K562 (cell line): ENCODE data around the gene CCL5. TPM values are rescaled to one million over a fixed set of nuclear protein-coding genes. Genes with fewer than 3 reads are reported as not detected.

ENCODE experiments used
- ATAC-seq: fragments of 200-7000 bp; cut with Tn5 transposase; 3 replicates; pipeline ENCODE4 v1.9.1; 2020; ENCODE audit warnings: moderate library complexity
- BruUV-seq: library from RNA; stranded (reverse); fragments of 400-500 nt; replicated peaks from 2 replicates; lab custom pipeline; 2021; lab: Mats Ljungman, UMichigan
- CTCF ChIA-PET: fragments of 300-600 bp; formaldehyde crosslinking; extraction: SDS; loops from one replicate; lab custom pipeline; 2021; ENCODE audit warnings: low intra/inter-chr PET ratio; lab: Yijun Ruan, JAX
- POLR2A ChIA-PET: fragments of 300-600, 350-650 bp; sonication (Branson Sonifier 250); formaldehyde crosslinking; extraction: SDS; loops from one replicate; lab custom pipeline; 2021; ENCODE audit warnings: antibody characterized with exemption, inconsistent platforms; lab: Yijun Ruan, JAX
- DNase-seq, 4 experiments: peaks; one replicate each; pipeline versions ENCODE4 v3.0.0 to v3.0.0-alpha.2; 2011 to 2018; ENCODE audit warnings: low spot score in 3 of 4, mixed read lengths in 3 of 4; ENCODE audit errors: extremely low read depth in 1 of 4
- FAIRE-seq: peaks from 2 replicates; lab custom pipeline; 2011; peaks lifted over from hg19 to GRCh38; lab: Jason Lieb, UNC
- H2AFZ ChIP-seq: 2 replicates; pipeline ENCODE4 v1.6.0; 2011; ENCODE audit warnings: low read depth, low read length, control low read depth, inconsistent platforms
- H3K27ac ChIP-seq: fragments of 200-600 bp; 3 replicates; pipeline ENCODE4 v1.8.0; 2011; ENCODE audit warnings: low read depth, mild to moderate bottlenecking, control low read depth, inconsistent platforms, low read length, moderate library complexity, mixed read lengths; ENCODE audit errors: extremely low read depth
- H3K27me3 ChIP-seq, 2 experiments: fragments of 300-600 bp in 1 of 2; 2 replicates in 1 of 2; 3 replicates in 1 of 2; pipeline versions ENCODE4 v1.6.0 to v1.8.0; 2011; ENCODE audit warnings: inconsistent platforms in 2 of 2, low read length in 2 of 2, mild to moderate bottlenecking in 1 of 2, mixed read lengths in 1 of 2, moderate library complexity in 1 of 2; ENCODE audit not compliant: control insufficient read depth in 2 of 2, insufficient read depth in 2 of 2
- H3K36me3 ChIP-seq: fragments of 300-600 bp; 3 replicates; pipeline ENCODE4 v1.8.0; 2011; ENCODE audit warnings: mild to moderate bottlenecking, low read length, inconsistent platforms; ENCODE audit not compliant: control insufficient read depth, insufficient read depth
- H3K4me1 ChIP-seq, 2 experiments: fragments of 200-600 bp in 1 of 2; replicated peaks in 1 of 2; 2 replicates in 1 of 2; 3 replicates in 1 of 2; pipeline versions ENCODE4 v1.5.1 to v1.8.0; 2011; ENCODE audit warnings: inconsistent platforms in 2 of 2, low read length in 2 of 2, mild to moderate bottlenecking in 1 of 2, mixed read lengths in 1 of 2, moderate library complexity in 1 of 2; ENCODE audit not compliant: control insufficient read depth in 2 of 2, insufficient read depth in 2 of 2
- H3K4me2 ChIP-seq: 2 replicates; pipeline ENCODE4 v1.6.1; 2011; ENCODE audit warnings: low read length, control low read depth, inconsistent platforms, mixed read lengths; ENCODE audit not compliant: insufficient read depth
- H3K4me3 ChIP-seq: fragments of 200-600 bp; sonication (generic), shearing (Covaris generic); 2 replicates; pipeline ENCODE4 v1.5.1; 2016; ENCODE audit warnings: control low read depth, inconsistent platforms
- H3K79me2 ChIP-seq: fragments of 200-600 bp; 3 replicates; pipeline ENCODE4 v1.8.0; 2011; ENCODE audit warnings: low read length, inconsistent platforms; ENCODE audit not compliant: control insufficient read depth, insufficient read depth
- H3K9ac ChIP-seq, 2 experiments: 2 replicates each; pipeline versions ENCODE4 v1.6.0 to v1.6.1; 2011; ENCODE audit warnings: low read depth in 2 of 2, low read length in 2 of 2, control low read depth in 1 of 2, inconsistent platforms in 1 of 2, mild to moderate bottlenecking in 1 of 2, mixed read lengths in 1 of 2; ENCODE audit not compliant: insufficient read depth in 1 of 2
- H3K9me1 ChIP-seq: one replicate; pipeline ENCODE4 v1.6.0; 2011; ENCODE audit warnings: inconsistent platforms, mild to moderate bottlenecking, low read length, moderate library complexity; ENCODE audit not compliant: control insufficient read depth, insufficient read depth
- H3K9me3 ChIP-seq: replicated peaks from 2 replicates; pipeline ENCODE4 v1.5.1; 2011; ENCODE audit warnings: low read depth, low read length, inconsistent platforms; ENCODE audit not compliant: control insufficient read depth, insufficient read depth
- H4K20me1 ChIP-seq: replicated peaks from 2 replicates; pipeline ENCODE4 v1.6.1; 2011; ENCODE audit warnings: low read length, inconsistent platforms, mixed read lengths; ENCODE audit not compliant: control insufficient read depth, insufficient read depth
- CBFA2T3 ChIP-seq: fragments of 450-650 bp; IDR thresholded peaks from 2 replicates; pipeline ENCODE4 v1.6.1; 2017
- CGGBP1 ChIP-seq: fragments of 250-450 bp; sonication (Bioruptor Pico); IDR thresholded peaks from 2 replicates; pipeline ENCODE4 v1.9.0; 2021; ENCODE audit warnings: mild to moderate bottlenecking
- HEY1 ChIP-seq: fragments of 250-450 bp; sonication (Bioruptor Pico); IDR thresholded peaks from 2 replicates; pipeline ENCODE4 v1.5.0; 2020; ENCODE audit warnings: mild to moderate bottlenecking, moderate library complexity, borderline replicate concordance
- IRF2 ChIP-seq: sonication (generic); formaldehyde crosslinking; IDR thresholded peaks from 2 replicates; pipeline ENCODE4 v1.8.1; 2022; ENCODE audit warnings: mild to moderate bottlenecking, missing genetic modification reagents
- NFIX ChIP-seq: fragments of 250-450 bp; sonication (Bioruptor Pico); IDR thresholded peaks from 2 replicates; pipeline ENCODE4 v1.4.0; 2020; ENCODE audit warnings: low read depth, mild to moderate bottlenecking, moderate library complexity
- NR2C2 ChIP-seq, 2 experiments: fragments of 200-800 bp in 1 of 2; sonication (Bioruptor generic) in 1 of 2; sonication (generic) in 1 of 2; formaldehyde crosslinking in 1 of 2; IDR thresholded peaks; 2 replicates each; pipeline versions ENCODE4 v1.6.1 to v1.8.0; 2016 to 2022; ENCODE audit warnings: mild to moderate bottlenecking in 1 of 2, missing compliant biosample characterization in 1 of 2, missing genetic modification characterization in 1 of 2, missing genetic modification reagents in 1 of 2
- ZNF134 ChIP-seq: fragments of 250-450 bp; sonication (Bioruptor Pico); conservative IDR thresholded peaks from 2 replicates; pipeline ENCODE4 v1.4.0; 2020
- ZNF699 ChIP-seq: fragments of 250-450 bp; sonication (Bioruptor Pico); IDR thresholded peaks from 2 replicates; pipeline ENCODE4 v1.8.0; 2021; ENCODE audit warnings: mild to moderate bottlenecking, moderate library complexity; ENCODE audit not compliant: insufficient replicate concordance
- ZNF764 ChIP-seq: fragments of 250-450 bp; sonication (Bioruptor Pico); IDR thresholded peaks from 2 replicates; pipeline ENCODE4 v1.4.0; 2020; ENCODE audit warnings: low read depth, mild to moderate bottlenecking, moderate library complexity
- ZNF778 ChIP-seq: fragments of 450-650 bp; formaldehyde crosslinking; IDR thresholded peaks from 2 replicates; pipeline ENCODE4 v1.4.0; 2020; ENCODE audit warnings: mild to moderate bottlenecking, moderate library complexity
- WGBS: fragments of 100-300 bp; shearing (Covaris generic); methylation state at CpG from one replicate; pipeline ENCODE4 v1.1.6; 2016; ENCODE audit warnings: low coverage, mixed read lengths; ENCODE audit not compliant: insufficient coverage; ENCODE audit errors: missing lambda C conversion rate; 5-methylcytosine and 5-hydroxymethylcytosine counted together
- in situ Hi-C: fragments of 300-500 bp; cut with MboI; formaldehyde crosslinking; loops from 4 replicates; pipeline ENCODE4 v1.15.0; 2018; ENCODE audit warnings: inconsistent platforms, mixed read lengths
- intact Hi-C: fragments of 100-400 bp; cut with micrococcal nuclease; formaldehyde crosslinking; loops from 2 replicates; pipeline ENCODE4 v1.14.2; 2022
- polyA plus RNA-seq, 8 experiments: library from polyadenylated mRNA; depleted of rRNA in 4 of 8; stranded (reverse) in 5 of 8; unstranded in 3 of 8; fragments of >200 nt; fragmentation: Nextera tagmentation in 2 of 8; fragmentation: Illumina TruSeq in 1 of 8; extraction: Ambion mirVana in 2 of 8; extraction: Trizol in 1 of 8; gene quantifications; 2 replicates each; pipeline versions ENCODE4 v1.2.1 to v1.2.3, GENCODE V29; 2011 to 2014; ENCODE audit warnings: inconsistent platforms in 1 of 8, missing spikeins in 1 of 8
- total RNA-seq, 7 experiments: library from RNA; depleted of rRNA in 6 of 7; stranded (reverse); fragments of >200 nt in 6 of 7; fragmentation: Illumina TruSeq in 2 of 7; extraction: Trizol in 2 of 7; gene quantifications; 2 replicates each; pipeline versions ENCODE4 v1.2.1 to v1.2.3, GENCODE V29; 2011 to 2021; ENCODE audit warnings: low replicate concordance in 1 of 7
- TF ChIP-seq, protein P1 (sequence below): fragments of 250-450 bp; sonication (Bioruptor Pico); IDR thresholded peaks from 2 replicates; pipeline ENCODE4 v1.8.0; 2022; ENCODE audit warnings: moderate library complexity, mild to moderate bottlenecking, inconsistent platforms
- TF ChIP-seq, protein P2 (sequence below): fragments of 250-450 bp; sonication (Bioruptor Pico); IDR thresholded peaks from 2 replicates; pipeline ENCODE4 v1.6.1; 2021; ENCODE audit warnings: mild to moderate bottlenecking

The CCL5 gene
- total and polyA plus RNA-seq, 9 of the 15 experiments (the other 6 are each of a cell fraction or from before 2014, with no cell fraction given): 0.18 to 0.59 (median 0.45) TPM; not detected in 1

GRCh38 chr17:35894206-35894605, 14.0 kb upstream of the CCL5 start:
- Histone ChIP-seq H3K27me3 (no peaks in the 10 kb centered on the region), H4K20me1 (no peaks in the 10 kb centered on the region), H3K9me3 (no peaks in the 10 kb centered on the region), H3K4me1 (peaks cover 0 to 25% of the 10 kb centered on the region in 2 experiments; a peak in 3 of 5 replicates), H2AFZ (no peak overlapping the region), H3K9ac (no peak overlapping the region), H3K36me3 (no peaks in the 10 kb centered on the region), H3K4me2 (no peak overlapping the region), H3K4me3 (no peak overlapping the region), H3K27ac (no peak overlapping the region), H3K9me1 (no peaks in the 10 kb centered on the region), H3K79me2 (no peaks in the 10 kb centered on the region)
- in situ Hi-C loops (no loop called here), intact Hi-C loops (no loop called here)
- TF ChIP-seq, protein P1, sequence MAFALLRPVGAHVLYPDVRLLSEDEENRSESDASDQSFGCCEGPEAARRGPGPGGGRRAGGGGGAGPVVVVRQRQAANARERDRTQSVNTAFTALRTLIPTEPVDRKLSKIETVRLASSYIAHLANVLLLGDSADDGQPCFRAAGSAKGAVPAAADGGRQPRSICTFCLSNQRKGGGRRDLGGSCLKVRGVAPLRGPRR: no peak
- no peak for TF ChIP-seq ZNF778 (CRISPR knock-in tag)
- TF ChIP-seq, protein P2, sequence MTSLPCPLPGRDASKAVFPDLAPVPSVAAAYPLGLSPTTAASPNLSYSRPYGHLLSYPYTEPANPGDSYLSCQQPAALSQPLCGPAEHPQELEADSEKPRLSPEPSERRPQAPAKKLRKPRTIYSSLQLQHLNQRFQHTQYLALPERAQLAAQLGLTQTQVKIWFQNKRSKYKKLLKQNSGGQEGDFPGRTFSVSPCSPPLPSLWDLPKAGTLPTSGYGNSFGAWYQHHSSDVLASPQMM (CRISPR knock-in tag): no peak
- no TSS peak for BruUV-seq
- DNase-seq (no peak), FAIRE-seq (no peak), ATAC-seq (no peak)
- ChIA-PET CTCF (no interaction called here), POLR2A (interaction anchor here (0.8 to 1.2 kb wide), 3 partner anchors 9 to 47 kb away, joined by 3 to 4 read pairs (median 3); no protein-coding TSS in a partner anchor)
- WGBS: 69% methylated on average over 7 of the region's 7 CpGs

DNA sequence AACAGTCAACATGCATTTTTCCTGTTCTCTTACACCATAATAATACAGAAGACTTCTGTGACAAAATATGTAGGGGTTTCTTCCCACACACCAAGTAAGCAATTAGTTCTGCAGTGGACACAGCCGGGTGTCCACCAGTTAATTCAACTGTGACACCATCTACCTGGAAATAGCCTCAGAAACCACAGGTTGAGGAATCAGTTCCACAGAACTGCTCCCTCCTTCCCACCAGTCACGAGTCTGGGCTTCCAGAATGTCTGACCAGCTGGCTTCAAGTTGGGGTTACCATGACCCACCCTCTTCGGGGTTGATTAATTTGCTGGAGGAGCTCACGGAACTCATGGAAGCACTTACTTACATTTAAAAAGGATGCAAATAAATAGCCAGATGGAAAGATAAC, 13.6 kb upstream of the CCL5 start:
- Histone ChIP-seq H3K27me3 (no peaks in the 10 kb centered on the region), H2AFZ (no peak overlapping the region), H4K20me1 (no peaks in the 10 kb centered on the region), H3K9me1 (no peaks in the 10 kb centered on the region), H3K9me3 (no peaks in the 10 kb centered on the region), H3K9ac (no peak overlapping the region), H3K4me3 (no peak overlapping the region), H3K79me2 (no peaks in the 10 kb centered on the region), H3K36me3 (no peaks in the 10 kb centered on the region), H3K4me1 (peaks cover 0 to 23% of the 10 kb centered on the region in 2 experiments; a peak in 3 of 5 replicates), H3K27ac (no peak overlapping the region), H3K4me2 (no peak overlapping the region)
- in situ Hi-C loops: no loop called here
- intact Hi-C loops: no loop called here
- BruUV-seq: no TSS peak
- ChIA-PET POLR2A (interaction anchor here (0.8 to 1.2 kb wide), 3 partner anchors 9 to 47 kb away, joined by 3 to 4 read pairs (median 3); no protein-coding TSS in a partner anchor), CTCF (no interaction called here)
- FAIRE-seq (no peak), DNase-seq (no peak), ATAC-seq (no peak)
- 51% methylated on average over 4 of the region's 4 CpGs for WGBS
- TF ChIP-seq CGGBP1 (CRISPR knock-in tag) (no peak), NFIX (CRISPR knock-in tag) (no peak), ZNF699 (CRISPR knock-in tag) (no peak), NR2C2 (CRISPR knock-in tag; IDR thresholded peaks at IDR 0.05) (no peak), NR2C2 (tag; IDR thresholded peaks at IDR 0.05) (no peak), IRF2 (CRISPR knock-in tag) (no peak), HEY1 (CRISPR knock-in tag) (no peak), ZNF764 (no peak), CBFA2T3 (no peak), ZNF134 (CRISPR knock-in tag) (no peak)
